NCI-H1417 treated with DMSO at 0.1 percent for 48 hours (cell line): ENCODE measurements around the gene PTPRH.
"Not testable (repeated sequence)": the region's sequence is repeated elsewhere in the genome, so short reads cannot be mapped to it uniquely, and the experiment has no call there.

Source experiments
- DNase-seq: peaks from one replicate; lab custom pipeline; 2025; lab: John Stamatoyannopoulos, UW

The PTPRH gene

DNA sequence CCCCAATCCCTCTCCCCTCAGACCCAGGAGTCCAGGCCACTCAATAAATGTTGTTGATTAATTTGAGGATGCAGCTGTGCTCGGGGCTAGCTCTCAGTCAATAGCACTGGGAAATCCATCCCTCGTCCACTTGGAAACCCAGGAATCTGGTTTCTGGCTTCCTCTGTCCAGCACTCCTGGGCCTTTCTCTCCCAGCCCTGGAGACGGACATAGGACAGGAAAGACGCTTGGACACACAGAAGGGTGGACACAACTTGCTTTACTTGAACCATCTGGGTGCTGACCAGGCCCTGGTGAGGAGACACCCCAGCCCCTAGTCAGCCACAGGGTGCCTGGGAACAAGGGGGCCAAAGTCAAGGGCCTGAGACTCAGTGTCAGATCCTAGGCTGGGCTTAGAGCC lies 50.9 kb downstream of the PTPRH start:
- DNase-seq = no peak

- DNase-seq = no peak
These were observed 52.0 kb downstream of the PTPRH start, which contains the start of gene TNNI3 for GRCh38 chr19:55157064-55157908. TSS of gene TNNI3 (minus strand) at chr19:55157732. CDS start at chr19:55157589, 143 bp downstream.

GRCh38 chr19:55156202-55157063 lies 52.9 kb downstream of the PTPRH start:
- DNase-seq = peak; percentile 56

DNA sequence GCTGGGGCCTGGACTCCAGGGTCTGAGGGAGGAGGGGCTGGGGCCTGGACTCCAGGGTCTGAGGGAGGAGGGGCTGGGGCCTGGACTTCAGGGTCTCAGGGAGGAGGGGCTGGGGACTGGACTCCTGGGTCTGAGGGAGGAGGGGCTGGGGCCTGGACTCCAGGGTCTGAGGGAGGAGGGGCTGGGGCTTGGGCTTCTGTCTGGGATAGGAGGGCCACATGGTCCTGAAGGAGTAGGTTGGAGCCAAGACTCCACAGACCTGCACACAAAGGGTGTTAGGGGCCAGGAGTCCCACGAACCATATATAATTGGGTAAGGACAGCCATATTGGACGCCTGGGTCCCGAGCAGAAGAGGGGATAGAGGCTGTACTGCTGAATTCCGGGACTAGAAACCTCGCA lies 53.5 kb downstream of the PTPRH start:
- DNase-seq = not testable (repeated sequence)

GRCh38 chr19:55153652-55154264 lies 55.5 kb downstream of the PTPRH start:
- DNase-seq = no peak

GRCh38 chr19:55152017-55152416 lies 57.3 kb downstream of the PTPRH start:
- DNase-seq = no peak

DNA sequence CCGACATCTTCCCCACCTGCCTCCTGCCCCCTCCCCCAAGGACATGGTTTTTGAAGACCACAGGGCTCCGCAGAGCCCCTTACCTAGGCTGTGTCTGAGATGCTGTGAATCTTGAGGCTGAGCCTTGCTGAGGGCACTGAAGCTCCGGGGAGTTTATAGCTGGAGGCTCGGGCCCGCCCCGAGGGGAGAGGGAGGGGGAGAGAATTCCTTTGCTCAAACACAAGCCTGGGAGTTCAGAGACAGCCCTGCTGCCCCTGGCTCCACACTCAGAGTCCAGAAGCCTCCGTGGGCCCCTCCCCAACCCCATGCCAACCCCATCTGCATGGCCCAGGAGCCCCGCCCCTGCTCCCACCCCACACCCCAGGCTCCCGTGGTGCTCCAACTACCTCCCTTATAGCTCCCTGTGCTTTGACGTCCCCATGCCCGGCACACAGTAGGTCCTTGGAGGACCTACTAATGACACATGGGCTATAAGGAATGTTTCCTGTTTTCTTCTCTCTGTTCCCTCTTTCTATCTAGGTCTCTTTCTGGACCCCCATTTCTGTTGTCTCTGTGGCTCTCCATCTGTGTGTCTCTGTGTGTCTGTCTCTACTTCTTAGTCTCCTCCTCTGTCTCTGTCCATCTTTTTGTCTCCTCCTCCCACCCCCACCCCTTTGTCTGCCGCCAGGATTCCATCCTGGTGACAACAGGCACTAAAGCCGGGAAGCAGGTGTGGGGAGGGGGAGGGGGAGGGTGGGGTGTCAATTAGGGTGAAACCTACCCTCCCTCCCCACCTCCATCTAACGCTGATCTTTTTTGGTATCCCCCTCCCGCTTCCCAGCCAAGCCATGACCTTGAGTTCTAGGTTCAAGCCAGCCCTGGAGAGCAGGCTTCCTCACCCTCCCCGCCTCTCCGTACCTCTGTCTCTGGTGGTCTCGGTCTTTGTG lies 60.0 kb downstream of the PTPRH start, which contains the start of gene TNNT1:
TSS of gene TNNT1 (minus strand) at position 129 of the 926 bp plus-strand sequence. CDS start 2,049 bp downstream, outside the sequence.
- no peak for DNase-seq

- no peak for DNase-seq
These were observed 61.6 kb downstream of the PTPRH start for GRCh38 chr19:55147545-55148251.

DNA sequence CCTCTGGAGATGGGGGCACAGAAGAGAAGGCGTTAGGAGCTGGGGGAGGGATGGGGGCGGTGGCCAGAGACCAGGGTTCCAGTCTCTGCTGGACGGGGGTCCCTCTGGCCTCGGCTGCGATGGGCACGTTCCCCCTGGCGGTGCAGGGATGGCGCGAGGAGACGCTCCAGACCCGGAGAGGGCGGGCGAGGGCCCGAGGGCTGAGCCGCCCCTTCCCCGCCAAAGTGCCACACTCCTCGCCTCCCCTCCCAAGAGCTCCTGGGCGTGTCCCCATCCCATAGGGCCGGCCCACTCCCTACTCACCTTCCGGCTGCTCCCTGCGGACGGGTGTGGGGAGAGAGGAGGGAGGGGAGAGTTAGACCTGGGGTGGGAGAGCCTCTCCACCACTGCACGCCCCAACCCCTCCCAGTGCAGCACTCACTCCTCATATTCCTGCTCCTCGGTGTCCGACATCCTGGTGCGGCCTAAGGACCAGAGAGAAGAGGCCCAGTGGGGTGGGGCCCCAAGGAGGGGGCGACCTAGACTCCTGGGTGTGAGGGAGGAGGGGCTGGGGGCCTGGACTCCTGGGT lies 62.5 kb downstream of the PTPRH start:
- DNase-seq = no peak

- no peak for DNase-seq
These were observed 63.1 kb downstream of the PTPRH start for GRCh38 chr19:55146078-55146704.

DNA sequence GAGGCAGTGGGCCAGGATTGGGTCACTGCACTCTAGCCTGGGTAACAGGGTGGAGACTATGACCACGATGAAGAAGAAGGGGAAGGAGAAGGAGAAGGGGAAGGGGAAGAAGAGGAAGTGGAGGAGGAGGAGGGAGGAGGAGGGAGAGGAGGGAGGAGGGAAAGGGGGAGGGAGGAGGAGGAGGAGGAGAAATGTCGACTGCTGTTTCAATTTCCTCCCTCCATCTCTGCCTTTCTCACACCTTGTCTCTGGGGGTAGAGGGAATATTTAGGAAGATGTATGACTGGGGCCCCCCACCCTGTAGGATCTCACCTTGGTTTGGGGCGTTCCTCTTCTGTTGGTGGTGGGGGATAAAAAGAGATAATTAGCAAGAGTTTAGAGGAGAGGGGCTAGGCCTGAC lies 64.1 kb downstream of the PTPRH start:
- DNase-seq = no peak

- no peak for DNase-seq
These were observed 67.6 kb downstream of the PTPRH start for GRCh38 chr19:55141696-55142095.

GRCh38 chr19:55137915-55138314 lies 71.4 kb downstream of the PTPRH start:
- no peak for DNase-seq

- DNase-seq = no peak
These were observed 72.8 kb downstream of the PTPRH start for GRCh38 chr19:55136399-55137102.

GRCh38 chr19:55134736-55135135 lies 74.6 kb downstream of the PTPRH start:
- DNase-seq = no peak

- DNase-seq = no peak
These were observed 75.5 kb downstream of the PTPRH start for GRCh38 chr19:55133639-55134444.

DNA sequence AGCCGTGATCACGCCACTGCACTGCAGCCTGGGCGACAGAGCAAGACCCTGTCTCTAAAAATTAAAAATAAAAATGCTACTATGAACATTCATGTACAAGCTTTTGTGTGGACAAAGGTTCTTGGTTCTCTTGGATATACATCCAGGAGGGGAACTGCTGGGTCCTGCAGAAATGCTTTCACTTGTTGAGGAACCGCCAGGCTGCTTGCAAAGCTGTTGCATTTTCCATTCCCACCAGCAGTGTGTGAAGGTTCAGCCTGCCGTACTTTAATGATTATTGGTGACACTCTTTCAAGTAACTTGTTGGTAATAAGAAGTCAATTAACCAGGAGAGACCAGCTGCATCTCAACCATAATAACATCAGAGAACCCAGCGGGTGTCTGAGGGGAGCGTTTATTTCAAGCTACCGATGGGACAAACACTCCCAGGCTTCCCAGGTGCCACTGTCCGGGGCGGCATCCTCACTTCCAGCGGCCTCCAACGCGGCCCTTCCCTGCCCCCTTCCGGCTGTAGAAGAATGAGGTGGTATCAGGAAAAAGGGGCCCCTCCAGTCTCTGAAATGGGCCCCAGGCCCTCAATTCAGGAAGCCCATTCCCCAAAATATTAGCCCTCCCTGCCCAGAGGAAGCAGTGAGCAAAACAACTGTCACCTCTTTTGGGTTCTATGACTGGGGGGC lies 76.7 kb downstream of the PTPRH start:
- no peak for DNase-seq

DNA sequence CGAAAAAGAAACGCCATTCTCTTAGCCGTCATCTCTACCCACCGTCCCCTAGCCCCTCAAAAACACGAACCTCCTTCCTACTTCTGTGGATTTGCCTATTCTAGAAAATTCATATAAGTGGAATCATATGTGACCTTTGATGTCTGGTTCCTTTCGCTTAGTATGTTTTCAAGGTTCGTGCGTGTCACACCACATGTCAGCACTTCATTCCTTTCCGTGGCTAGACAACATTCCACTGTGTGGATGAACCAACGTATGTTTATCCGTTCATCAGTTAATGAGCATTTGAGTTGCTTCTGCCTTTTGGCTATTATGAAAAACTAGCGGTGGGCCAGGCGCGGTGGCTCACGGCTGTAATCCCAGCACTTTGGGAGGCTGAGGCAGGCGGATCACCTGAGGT lies 77.9 kb downstream of the PTPRH start:
- DNase-seq = no peak
